Measurements from ENCODE around the gene STK40. TPM values are rescaled to one million over a fixed set of nuclear protein-coding genes. Genes with fewer than 3 reads are reported as not detected.

Gene STK40
- total and polyA plus RNA-seq, 9 of the 15 experiments (the other 6 are each of a cell fraction or from before 2014, with no cell fraction given) = 0.69 to 94.3 (median 39.1) TPM

- TF ChIP-seq, protein P1, sequence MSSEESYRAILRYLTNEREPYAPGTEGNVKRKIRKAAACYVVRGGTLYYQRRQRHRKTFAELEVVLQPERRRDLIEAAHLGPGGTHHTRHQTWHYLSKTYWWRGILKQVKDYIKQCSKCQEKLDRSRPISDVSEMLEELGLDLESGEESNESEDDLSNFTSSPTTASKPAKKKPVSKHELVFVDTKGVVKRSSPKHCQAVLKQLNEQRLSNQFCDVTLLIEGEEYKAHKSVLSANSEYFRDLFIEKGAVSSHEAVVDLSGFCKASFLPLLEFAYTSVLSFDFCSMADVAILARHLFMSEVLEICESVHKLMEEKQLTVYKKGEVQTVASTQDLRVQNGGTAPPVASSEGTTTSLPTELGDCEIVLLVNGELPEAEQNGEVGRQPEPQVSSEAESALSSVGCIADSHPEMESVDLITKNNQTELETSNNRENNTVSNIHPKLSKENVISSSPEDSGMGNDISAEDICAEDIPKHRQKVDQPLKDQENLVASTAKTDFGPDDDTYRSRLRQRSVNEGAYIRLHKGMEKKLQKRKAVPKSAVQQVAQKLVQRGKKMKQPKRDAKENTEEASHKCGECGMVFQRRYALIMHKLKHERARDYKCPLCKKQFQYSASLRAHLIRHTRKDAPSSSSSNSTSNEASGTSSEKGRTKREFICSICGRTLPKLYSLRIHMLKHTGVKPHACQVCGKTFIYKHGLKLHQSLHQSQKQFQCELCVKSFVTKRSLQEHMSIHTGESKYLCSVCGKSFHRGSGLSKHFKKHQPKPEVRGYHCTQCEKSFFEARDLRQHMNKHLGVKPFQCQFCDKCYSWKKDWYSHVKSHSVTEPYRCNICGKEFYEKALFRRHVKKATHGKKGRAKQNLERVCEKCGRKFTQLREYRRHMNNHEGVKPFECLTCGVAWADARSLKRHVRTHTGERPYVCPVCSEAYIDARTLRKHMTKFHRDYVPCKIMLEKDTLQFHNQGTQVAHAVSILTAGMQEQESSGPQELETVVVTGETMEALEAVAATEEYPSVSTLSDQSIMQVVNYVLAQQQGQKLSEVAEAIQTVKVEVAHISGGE (CRISPR knock-in tag; IDR thresholded peaks at IDR 0.05) = peak in 1 of 3 experiments; percentile 69; a peak in 1 of 6 replicates
- TF ChIP-seq FOXM1 (IDR thresholded peaks at IDR 0.05; ENCODE audit: low read depth) (peak; percentile 38; the same call in 1 of the 2 replicates), FOXM1 (CRISPR knock-in tag; IDR thresholded peaks at IDR 0.05; ENCODE audit: low read depth) (no peak), ZNF507 (tag; conservative IDR thresholded peaks at IDR 0.05) (no peak), ZBED1 (IDR thresholded peaks at IDR 0.05) (no peak), BCL6 (CRISPR knock-in tag; IDR thresholded peaks at IDR 0.05) (no peak), ELF1 (tag; IDR thresholded peaks at IDR 0.05) (no peak), CTBP1 (IDR thresholded peaks at IDR 0.05; ENCODE audit: borderline replicate concordance) (0 out of 2 replicates have a peak, but pooled peaks have one; percentile 17), PATZ1 (CRISPR knock-in tag; IDR thresholded peaks at IDR 0.05; ENCODE audit: borderline replicate concordance) (peak; percentile 28; the same call in 1 of the 2 replicates), GABPA (tag; conservative IDR thresholded peaks at IDR 0.05; ENCODE audit: low read depth) (peak; percentile 72), NR4A1 (CRISPR knock-in tag; IDR thresholded peaks at IDR 0.05) (no peak), NR4A1 (tag; IDR thresholded peaks at IDR 0.05) (no peak), DLX4 (CRISPR knock-in tag; IDR thresholded peaks at IDR 0.05) (no peak)
These were observed 61.9 kb downstream of the STK40 start, which contains the start of gene EVA1B (continued) for GRCh38 chr1:36323636-36324352.
